HG02840 (cell line): ENCODE measurements around the gene NCS1.
"Not testable (repeated sequence)": the region's sequence is repeated elsewhere in the genome, so short reads cannot be mapped to it uniquely, and the experiment has no call there.

ENCODE experiments used
- ATAC-seq: cut with Tn5 transposase; IDR thresholded peaks from one replicate; pipeline ENCODE4 v1.9.1; 2021; ENCODE audit warnings: mild to moderate bottlenecking, moderate library complexity, moderate number of reproducible peaks; ENCODE audit not compliant: unreplicated experiment, low FRiP score

Gene NCS1

GRCh38 chr9:130256644-130257043 is 84.4 kb downstream of the NCS1 start:
- ATAC-seq: no peak

- not testable (repeated sequence) for ATAC-seq
Measured at GRCh38 chr9:130258137-130258536, 85.9 kb downstream of the NCS1 start.

GRCh38 chr9:130259044-130259443 is 86.8 kb downstream of the NCS1 start:
- no peak for ATAC-seq

- no peak for ATAC-seq
Measured at GRCh38 chr9:130260816-130261765, 88.9 kb downstream of the NCS1 start.

- no peak for ATAC-seq
Measured at GRCh38 chr9:130262061-130262745, 90.0 kb downstream of the NCS1 start.

- no peak for ATAC-seq
Measured at GRCh38 chr9:130262771-130263170, 90.6 kb downstream of the NCS1 start.

- ATAC-seq: no peak
Measured at GRCh38 chr9:130263601-130264413, 91.6 kb downstream of the NCS1 start.

GRCh38 chr9:130264414-130265350 is 92.5 kb downstream of the NCS1 start:
- no peak for ATAC-seq

- no peak for ATAC-seq
Measured at GRCh38 chr9:130265431-130266235, 93.4 kb downstream of the NCS1 start, which contains the start of gene HMCN2. TSS of gene HMCN2 (plus strand) at chr9:130265760. CDS start at chr9:130265879, 119 bp downstream.

- ATAC-seq: no peak
Measured at GRCh38 chr9:130266236-130267098, 94.3 kb downstream of the NCS1 start.

- no peak for ATAC-seq
Measured at GRCh38 chr9:130267930-130268329, 95.7 kb downstream of the NCS1 start.

- ATAC-seq: no peak
Measured at GRCh38 chr9:130268521-130269211, 96.5 kb downstream of the NCS1 start.

GRCh38 chr9:130271473-130271872 is 99.3 kb downstream of the NCS1 start:
- no peak for ATAC-seq

- ATAC-seq: no peak
Measured at GRCh38 chr9:130275156-130275555, 103.0 kb downstream of the NCS1 start.

- no peak for ATAC-seq
Measured at GRCh38 chr9:130276121-130276520, 103.9 kb downstream of the NCS1 start.

- ATAC-seq: no peak
Measured at GRCh38 chr9:130276955-130277354, 104.8 kb downstream of the NCS1 start.

GRCh38 chr9:130277525-130277924 is 105.3 kb downstream of the NCS1 start:
- not testable (repeated sequence) for ATAC-seq
